KOPT-K1 (cell line): Measurements from ENCODE around the gene RASGRP3.

Source experiments
- H3K27ac ChIP-seq: fragments of 200-600 bp; sonication (generic); 2 replicates; pipeline ENCODE4 v1.5.1; 2016; ENCODE audit warnings: antibody characterized with exemption, mild to moderate bottlenecking, low read depth, low read length; ENCODE audit not compliant: poor library complexity, severe bottlenecking
- H3K36me3 ChIP-seq: fragments of 200-600 bp; sonication (generic); 2 replicates; pipeline ENCODE4 v1.5.1; 2017; ENCODE audit warnings: antibody characterized with exemption, mild to moderate bottlenecking, low read length, moderate library complexity; ENCODE audit not compliant: insufficient read depth
- H3K9me3 ChIP-seq: fragments of 200-600 bp; sonication (generic); 2 replicates; pipeline ENCODE4 v1.5.1; 2017; ENCODE audit warnings: antibody characterized with exemption, low read length, mild to moderate bottlenecking; ENCODE audit not compliant: insufficient read depth, poor library complexity, severe bottlenecking

The RASGRP3 gene

GRCh38 chr2:33589444-33589843 is 113.0 kb downstream of the RASGRP3 start:
- Histone ChIP-seq H3K9me3 (no peaks in the 10 kb centered on the region), H3K36me3 (peaks cover 91% of the 10 kb centered on the region), H3K27ac (no peak overlapping the region)

GRCh38 chr2:33595385-33595784 is 118.9 kb downstream of the RASGRP3 start:
- peaks cover 49% of the 10 kb centered on the region for H3K36me3 ChIP-seq
- H3K27ac ChIP-seq = no peak overlapping the region
- H3K9me3 ChIP-seq = no peaks in the 10 kb centered on the region

GRCh38 chr2:33597026-33597425 is 120.6 kb downstream of the RASGRP3 start:
- Histone ChIP-seq H3K27ac (no peak overlapping the region), H3K9me3 (no peaks in the 10 kb centered on the region)

GRCh38 chr2:33598561-33599174 is 122.2 kb downstream of the RASGRP3 start:
- Histone ChIP-seq H3K9me3 (no peaks in the 10 kb centered on the region), H3K36me3 (peaks cover 16% of the 10 kb centered on the region), H3K27ac (peak overlapping the region; percentile 74)

More at GRCh38 chr2:33597026-33597425, 120.6 kb downstream of the RASGRP3 start:
- H3K36me3 ChIP-seq = peaks cover 32% of the 10 kb centered on the region

GRCh38 chr2:33599175-33599942 is 122.9 kb downstream of the RASGRP3 start, which contains the start of gene FAM98A:
FAM98A (minus strand) TSS chr2:33599299; CDS start chr2:33599221, 78 bp downstream.
- no peaks in the 10 kb centered on the region for H3K9me3 ChIP-seq
- H3K36me3 ChIP-seq = peaks cover 9% of the 10 kb centered on the region
- peak within 1 kb of the TSS; percentile 74 for H3K27ac ChIP-seq

GRCh38 chr2:33599943-33600192 is 123.4 kb downstream of the RASGRP3 start:
- peak overlapping the region; percentile 74 for H3K27ac ChIP-seq
- peaks cover 6% of the 10 kb centered on the region for H3K36me3 ChIP-seq

GRCh38 chr2:33602201-33602830 is 125.9 kb downstream of the RASGRP3 start:
- Histone ChIP-seq H3K9me3 (no peaks in the 10 kb centered on the region), H3K27ac (no peak overlapping the region), H3K36me3 (no peaks in the 10 kb centered on the region)

More at GRCh38 chr2:33599943-33600192, 123.4 kb downstream of the RASGRP3 start:
- no peaks in the 10 kb centered on the region for H3K9me3 ChIP-seq

GRCh38 chr2:33603416-33603815 is 127.0 kb downstream of the RASGRP3 start:
- no peaks in the 10 kb centered on the region for H3K9me3 ChIP-seq
- H3K27ac ChIP-seq = no peak overlapping the region
- H3K36me3 ChIP-seq = no peaks in the 10 kb centered on the region

GRCh38 chr2:33605056-33605455 is 128.6 kb downstream of the RASGRP3 start:
- Histone ChIP-seq H3K27ac (no peak overlapping the region), H3K9me3 (peaks cover 4% of the 10 kb centered on the region), H3K36me3 (no peaks in the 10 kb centered on the region)

- H3K27ac ChIP-seq = no peak overlapping the region
- no peaks in the 10 kb centered on the region for H3K36me3 ChIP-seq
- H3K9me3 ChIP-seq = peaks cover 4% of the 10 kb centered on the region
Observed at GRCh38 chr2:33606100-33606499, 129.7 kb downstream of the RASGRP3 start.

GRCh38 chr2:33606622-33607021 is 130.2 kb downstream of the RASGRP3 start:
- Histone ChIP-seq H3K27ac (no peak overlapping the region), H3K9me3 (peaks cover 8% of the 10 kb centered on the region)

GRCh38 chr2:33607251-33607721 is 130.8 kb downstream of the RASGRP3 start:
- peaks cover 11% of the 10 kb centered on the region for H3K9me3 ChIP-seq
- no peaks in the 10 kb centered on the region for H3K36me3 ChIP-seq
- H3K27ac ChIP-seq = no peak overlapping the region

More at GRCh38 chr2:33606622-33607021, 130.2 kb downstream of the RASGRP3 start:
- H3K36me3 ChIP-seq = no peaks in the 10 kb centered on the region

GRCh38 chr2:33607905-33608304 is 131.5 kb downstream of the RASGRP3 start:
- Histone ChIP-seq H3K36me3 (no peaks in the 10 kb centered on the region), H3K9me3 (peaks cover 11% of the 10 kb centered on the region), H3K27ac (no peak overlapping the region)

GRCh38 chr2:33614190-33614589 is 137.7 kb downstream of the RASGRP3 start:
- Histone ChIP-seq H3K27ac (no peak overlapping the region), H3K36me3 (no peaks in the 10 kb centered on the region), H3K9me3 (peaks cover 31% of the 10 kb centered on the region)
